ENCODE data around the gene KIF17. TPM values are rescaled to one million over a fixed set of nuclear protein-coding genes. Genes with fewer than 3 reads are reported as not detected.
A peak's percentile ranks its signal among the peaks of the same experiment; 100 is the strongest.

Gene KIF17
- total RNA-seq, 2 donors from 2014 or later, result not detected

- H3K4me1 Mint-ChIP-seq (ENCODE audit: low read depth), result no peaks in the 10 kb centered on the region
- no peak overlapping the region for H3K27ac Mint-ChIP-seq
- DNase-seq (no peak), ATAC-seq (replicated peaks in 1 of 2) (no peak)
- no peaks in the 10 kb centered on the region for H3K9me3 Mint-ChIP-seq
- H3K4me3 Mint-ChIP-seq, result no peak overlapping the region
- H3K36me3 Mint-ChIP-seq (ENCODE audit: insufficient read depth in 2 of 2), result peaks cover 2 to 8% of the 10 kb centered on the region in 2 donors
- H3K27me3 Mint-ChIP-seq (ENCODE audit: low read depth), result no peaks in the 10 kb centered on the region
Observed at GRCh38 chr1:20648438-20648837, 69.4 kb downstream of the KIF17 start.

- Mint-ChIP-seq H3K27ac (no peak overlapping the region), H3K27me3 (ENCODE audit: low read depth) (no peaks in the 10 kb centered on the region), H3K4me1 (ENCODE audit: low read depth) (no peaks in the 10 kb centered on the region), H3K9me3 (no peaks in the 10 kb centered on the region), H3K36me3 (ENCODE audit: insufficient read depth in 2 of 2) (peaks cover 0 to 5% of the 10 kb centered on the region in 2 donors), H3K4me3 (no peak overlapping the region)
- ATAC-seq (replicated peaks in 1 of 2), result no peak
- DNase-seq, result no peak
Observed at GRCh38 chr1:20645414-20645813, 72.4 kb downstream of the KIF17 start.

GRCh38 chr1:20644416-20644815 lies 73.4 kb downstream of the KIF17 start:
- no peaks in the 10 kb centered on the region for H3K4me1 Mint-ChIP-seq (ENCODE audit: low read depth)
- H3K36me3 Mint-ChIP-seq (ENCODE audit: insufficient read depth in 2 of 2), result peaks cover 0 to 2% of the 10 kb centered on the region in 2 donors
- no peak for ATAC-seq (replicated peaks in 1 of 2)
- H3K27ac Mint-ChIP-seq, result no peak overlapping the region
- H3K4me3 Mint-ChIP-seq, result no peak overlapping the region
- no peaks in the 10 kb centered on the region for H3K9me3 Mint-ChIP-seq
- no peak for DNase-seq
- no peaks in the 10 kb centered on the region for H3K27me3 Mint-ChIP-seq (ENCODE audit: low read depth)

GRCh38 chr1:20643080-20643479 lies 74.7 kb downstream of the KIF17 start:
- no peak overlapping the region for H3K4me3 Mint-ChIP-seq
- DNase-seq (no peak), ATAC-seq (replicated peaks in 1 of 2) (no peak)
- H3K36me3 Mint-ChIP-seq (ENCODE audit: insufficient read depth in 2 of 2), result no peaks in the 10 kb centered on the region
- H3K9me3 Mint-ChIP-seq, result no peaks in the 10 kb centered on the region
- H3K27ac Mint-ChIP-seq, result no peak overlapping the region
- no peaks in the 10 kb centered on the region for H3K4me1 Mint-ChIP-seq (ENCODE audit: low read depth)
- no peaks in the 10 kb centered on the region for H3K27me3 Mint-ChIP-seq (ENCODE audit: low read depth)

GRCh38 chr1:20641975-20642374 lies 75.8 kb downstream of the KIF17 start:
- no peak overlapping the region for H3K4me3 Mint-ChIP-seq
- no peaks in the 10 kb centered on the region for H3K4me1 Mint-ChIP-seq (ENCODE audit: low read depth)
- H3K27me3 Mint-ChIP-seq (ENCODE audit: low read depth), result no peaks in the 10 kb centered on the region
- H3K9me3 Mint-ChIP-seq, result no peaks in the 10 kb centered on the region
- no peaks in the 10 kb centered on the region for H3K36me3 Mint-ChIP-seq (ENCODE audit: insufficient read depth in 2 of 2)
- ATAC-seq (replicated peaks in 1 of 2) (no peak), DNase-seq (no peak)
- H3K27ac Mint-ChIP-seq, result no peak overlapping the region

- H3K27ac Mint-ChIP-seq, result peak overlapping the region; percentile 43
- ATAC-seq (replicated peaks in 1 of 2) (peak; percentile 73 to 74), DNase-seq (peak; percentile 55 to 64)
- no peaks in the 10 kb centered on the region for H3K36me3 Mint-ChIP-seq (ENCODE audit: insufficient read depth in 2 of 2)
- peaks cover under 1% of the 10 kb centered on the region for H3K4me1 Mint-ChIP-seq (ENCODE audit: low read depth)
- H3K4me3 Mint-ChIP-seq, result no peak overlapping the region
- no peaks in the 10 kb centered on the region for H3K9me3 Mint-ChIP-seq
- no peaks in the 10 kb centered on the region for H3K27me3 Mint-ChIP-seq (ENCODE audit: low read depth)
Observed at GRCh38 chr1:20640183-20640597, 77.6 kb downstream of the KIF17 start.

- peaks cover 12% of the 10 kb centered on the region for H3K4me1 Mint-ChIP-seq (ENCODE audit: low read depth)
- no peak overlapping the region for H3K27ac Mint-ChIP-seq
- H3K36me3 Mint-ChIP-seq (ENCODE audit: insufficient read depth in 2 of 2), result no peaks in the 10 kb centered on the region
Observed at GRCh38 chr1:20636785-20637347, 80.9 kb downstream of the KIF17 start.

GRCh38 chr1:20634594-20635084 lies 83.2 kb downstream of the KIF17 start:
- H3K4me3 Mint-ChIP-seq, result peak overlapping the region; percentile 79 to 97
- H3K4me1 Mint-ChIP-seq (ENCODE audit: low read depth), result peaks cover 12% of the 10 kb centered on the region
- peak; percentile 30 for DNase-seq
- H3K9me3 Mint-ChIP-seq, result no peaks in the 10 kb centered on the region
- no peaks in the 10 kb centered on the region for H3K36me3 Mint-ChIP-seq (ENCODE audit: insufficient read depth in 2 of 2)
- no peaks in the 10 kb centered on the region for H3K27me3 Mint-ChIP-seq (ENCODE audit: low read depth)
- peak; percentile 42 for ATAC-seq (replicated peaks in 1 of 2)
- H3K27ac Mint-ChIP-seq, result peak overlapping the region; percentile 82

More at GRCh38 chr1:20636785-20637347, 80.9 kb downstream of the KIF17 start:
- H3K4me3 Mint-ChIP-seq, result no peak overlapping the region
- ATAC-seq (replicated peaks in 1 of 2) (no peak), DNase-seq (no peak)
- H3K9me3 Mint-ChIP-seq, result no peaks in the 10 kb centered on the region
- no peaks in the 10 kb centered on the region for H3K27me3 Mint-ChIP-seq (ENCODE audit: low read depth)

GRCh38 chr1:20634065-20634593 lies 83.7 kb downstream of the KIF17 start:
- DNase-seq (peak in 1 of 2 donors; percentile 17), ATAC-seq (replicated peaks in 1 of 2) (peak; percentile 17 to 29)
- H3K27me3 Mint-ChIP-seq (ENCODE audit: low read depth), result no peaks in the 10 kb centered on the region
- peaks cover 12% of the 10 kb centered on the region for H3K4me1 Mint-ChIP-seq (ENCODE audit: low read depth)
- H3K4me3 Mint-ChIP-seq, result peak overlapping the region; percentile 79 to 97
- H3K27ac Mint-ChIP-seq, result peak overlapping the region; percentile 82
- H3K9me3 Mint-ChIP-seq, result no peaks in the 10 kb centered on the region
- no peaks in the 10 kb centered on the region for H3K36me3 Mint-ChIP-seq (ENCODE audit: insufficient read depth in 2 of 2)

- Mint-ChIP-seq H3K9me3 (no peaks in the 10 kb centered on the region), H3K27ac (peak within 1 kb of the TSS; percentile 82), H3K27me3 (ENCODE audit: low read depth) (no peaks in the 10 kb centered on the region), H3K4me3 (peak within 1 kb of the TSS; percentile 79 to 97), H3K4me1 (ENCODE audit: low read depth) (peaks cover 12% of the 10 kb centered on the region), H3K36me3 (ENCODE audit: insufficient read depth in 2 of 2) (no peaks in the 10 kb centered on the region)
- ATAC-seq (replicated peaks in 1 of 2) (peak; percentile 88 to 93), DNase-seq (peak; percentile 82 to 96)
Observed at GRCh38 chr1:20633190-20634064, 84.4 kb downstream of the KIF17 start, which contains the start of gene PINK1. Gene PINK1, plus strand, starts transcription at chr1:20633458. Its CDS starts 91 bp downstream, at chr1:20633549.

GRCh38 chr1:20632386-20632785 lies 85.4 kb downstream of the KIF17 start:
- Mint-ChIP-seq H3K27me3 (ENCODE audit: low read depth) (peaks cover 3% of the 10 kb centered on the region), H3K27ac (no peak overlapping the region), H3K4me1 (ENCODE audit: low read depth) (peaks cover 12% of the 10 kb centered on the region), H3K36me3 (ENCODE audit: insufficient read depth in 2 of 2) (peaks cover 2 to 4% of the 10 kb centered on the region in 2 donors), H3K4me3 (peak overlapping the region; percentile 62 to 70), H3K9me3 (no peaks in the 10 kb centered on the region)
- ATAC-seq (replicated peaks in 1 of 2) (no peak), DNase-seq (no peak)

GRCh38 chr1:20630729-20631128 lies 87.1 kb downstream of the KIF17 start:
- no peak overlapping the region for H3K4me3 Mint-ChIP-seq
- no peak for ATAC-seq (replicated peaks in 1 of 2)

GRCh38 chr1:20626524-20626923 lies 91.3 kb downstream of the KIF17 start:
- DNase-seq, result no peak
- Mint-ChIP-seq H3K9me3 (peaks cover 0 to 2% of the 10 kb centered on the region in 2 donors), H3K4me1 (ENCODE audit: low read depth) (no peaks in the 10 kb centered on the region), H3K4me3 (no peak overlapping the region), H3K36me3 (ENCODE audit: insufficient read depth in 2 of 2) (peaks cover 2 to 4% of the 10 kb centered on the region in 2 donors), H3K27me3 (ENCODE audit: low read depth) (peaks cover 11% of the 10 kb centered on the region), H3K27ac (no peak overlapping the region)
- ATAC-seq (replicated peaks in 1 of 2), result no peak

More at GRCh38 chr1:20630729-20631128, 87.1 kb downstream of the KIF17 start:
- peaks cover 8% of the 10 kb centered on the region for H3K27me3 Mint-ChIP-seq (ENCODE audit: low read depth)
- DNase-seq, result no peak
- H3K27ac Mint-ChIP-seq, result no peak overlapping the region
- peaks cover 2 to 4% of the 10 kb centered on the region in 2 donors for H3K36me3 Mint-ChIP-seq (ENCODE audit: insufficient read depth in 2 of 2)
- peaks cover 12% of the 10 kb centered on the region for H3K4me1 Mint-ChIP-seq (ENCODE audit: low read depth)
- peaks cover 0 to 2% of the 10 kb centered on the region in 2 donors for H3K9me3 Mint-ChIP-seq
